A673 (cell line): ENCODE results near the gene ALPK3. TPM values are rescaled to one million over a fixed set of nuclear protein-coding genes. Genes with fewer than 3 reads are reported as not detected.

Source experiments
- BruUV-seq: library from RNA; stranded (reverse); fragments of 400-500 nt; replicated peaks from 2 replicates; lab custom pipeline; 2021; lab: Mats Ljungman, UMichigan
- CTCF ChIA-PET: fragments of 300-600 bp; sonication (Branson Sonifier 250); formaldehyde crosslinking; loops from one replicate; lab custom pipeline; 2022; ENCODE audit warnings: antibody characterized with exemption; lab: Charles Lee
- POLR2A ChIA-PET: fragments of 300-600 bp; sonication (Branson Sonifier 250); formaldehyde crosslinking; loops from one replicate; lab custom pipeline; 2022; ENCODE audit warnings: antibody characterized with exemption; ENCODE audit not compliant: low non-redundant PET; lab: Charles Lee
- DNase-seq: peaks from one replicate; pipeline ENCODE4 v3.0.0-alpha.2; 2015; ENCODE audit warnings: low spot score
- H3K27ac ChIP-seq: fragments of 200-600 bp; sonication (generic); 2 replicates; pipeline ENCODE4 v1.5.1; 2016; ENCODE audit warnings: mixed run types, low read depth, mild to moderate bottlenecking, mixed read lengths, antibody characterized with exemption, low read length; ENCODE audit not compliant: poor library complexity, severe bottlenecking
- H3K27me3 ChIP-seq: fragments of 200-600 bp; sonication (generic); replicated peaks from 2 replicates; pipeline ENCODE4 v1.6.1; 2017; ENCODE audit warnings: mixed run types, low read depth, mild to moderate bottlenecking, mixed read lengths, antibody characterized with exemption, low read length; ENCODE audit not compliant: insufficient read depth, poor library complexity
- H3K36me3 ChIP-seq: fragments of 200-600 bp; sonication (generic); 2 replicates; pipeline ENCODE4 v1.6.1; 2016; ENCODE audit warnings: mixed run types, mild to moderate bottlenecking, mixed read lengths, antibody characterized with exemption, low read length; ENCODE audit not compliant: insufficient read depth, poor library complexity, severe bottlenecking
- H3K4me1 ChIP-seq: fragments of 200-600 bp; sonication (generic); 2 replicates; pipeline ENCODE4 v1.6.1; 2017; ENCODE audit warnings: mixed run types, mild to moderate bottlenecking, mixed read lengths, antibody characterized with exemption, low read length; ENCODE audit not compliant: insufficient read depth, poor library complexity, severe bottlenecking
- H3K4me3 ChIP-seq: fragments of 200-600 bp; sonication (generic); 2 replicates; pipeline ENCODE4 v1.5.1; 2016; ENCODE audit warnings: low read depth, mixed run types, mild to moderate bottlenecking, mixed read lengths, low read length; ENCODE audit not compliant: poor library complexity, severe bottlenecking
- H3K9me3 ChIP-seq: fragments of 200-600 bp; sonication (generic); 2 replicates; pipeline ENCODE4 v1.6.1; 2016; ENCODE audit warnings: mixed run types, low read depth, mild to moderate bottlenecking, mixed read lengths, antibody characterized with exemption, low read length; ENCODE audit not compliant: poor library complexity, severe bottlenecking
- CTCF ChIP-seq: fragments of 300-800, 200-600 bp; sonication (generic); conservative IDR thresholded peaks from 2 replicates; pipeline ENCODE4 v1.5.1; 2017; ENCODE audit warnings: low read depth, mild to moderate bottlenecking, antibody characterized with exemption, low read length, moderate library complexity, mixed read lengths
- EZH2 ChIP-seq: fragments of 200-600 bp; sonication (generic); IDR thresholded peaks from 2 replicates; pipeline ENCODE4 v1.6.1; 2017; ENCODE audit warnings: borderline replicate concordance, low read depth, mild to moderate bottlenecking, mixed read lengths, antibody characterized with exemption, low read length; ENCODE audit not compliant: poor library complexity, severe bottlenecking
- intact Hi-C: fragments of 100-400 bp; cut with micrococcal nuclease; formaldehyde crosslinking; loops from one replicate; pipeline ENCODE4 v1.10.0; 2022; ENCODE audit not compliant: unreplicated experiment
- total RNA-seq: library from RNA; stranded (reverse); gene quantifications from 2 replicates; pipeline ENCODE4 v1.2.3, GENCODE V29; 2021

ALPK3 gene
- total RNA-seq, 1 experiment from 2014 or later: 0.67 TPM

- intact Hi-C loops: no loop called here
- H3K36me3 ChIP-seq: no peaks in the 10 kb centered on the region
- CTCF ChIA-PET: no interaction called here
- BruUV-seq: no TSS peak
- no peaks in the 10 kb centered on the region for H3K27me3 ChIP-seq
- no peaks in the 10 kb centered on the region for H3K4me1 ChIP-seq
- POLR2A ChIA-PET: no interaction called here
- TF ChIP-seq CTCF (no peak), EZH2 (no peak)
- H3K27ac ChIP-seq: no peak overlapping the region
- no peak overlapping the region for H3K4me3 ChIP-seq
- DNase-seq: no peak
- no peaks in the 10 kb centered on the region for H3K9me3 ChIP-seq
Observed at GRCh38 chr15:84859651-84860050, 42.5 kb downstream of the ALPK3 start.

GRCh38 chr15:84861781-84862180 lies 44.6 kb downstream of the ALPK3 start:
- ChIA-PET CTCF (no interaction called here), POLR2A (no interaction called here)
- Histone ChIP-seq H3K4me3 (no peak overlapping the region), H3K4me1 (no peaks in the 10 kb centered on the region), H3K9me3 (no peaks in the 10 kb centered on the region), H3K27me3 (no peaks in the 10 kb centered on the region), H3K36me3 (no peaks in the 10 kb centered on the region), H3K27ac (no peak overlapping the region)
- TF ChIP-seq CTCF (no peak), EZH2 (no peak)
- intact Hi-C loops: no loop called here
- DNase-seq: no peak
- no TSS peak for BruUV-seq

GRCh38 chr15:84862214-84862975 lies 45.2 kb downstream of the ALPK3 start:
- intact Hi-C loops: no loop called here
- no peak overlapping the region for H3K27ac ChIP-seq
- ChIA-PET POLR2A (no interaction called here), CTCF (no interaction called here)
- DNase-seq: no peak
- no peaks in the 10 kb centered on the region for H3K4me1 ChIP-seq
- TF ChIP-seq EZH2 (no peak), CTCF (no peak)
- no peaks in the 10 kb centered on the region for H3K27me3 ChIP-seq
- no peak overlapping the region for H3K4me3 ChIP-seq
- no TSS peak for BruUV-seq
- no peaks in the 10 kb centered on the region for H3K9me3 ChIP-seq
- H3K36me3 ChIP-seq: no peaks in the 10 kb centered on the region
